Dendritic cell treated with granulocyte-macrophage colony-stimulating factor and Interleukin-4, amounts not matched to agents 40 ng/mL and 50 ng/mL, for 4 days (primary cell): Measurements from ENCODE around the gene TMC6.
A peak's percentile ranks its signal among the peaks of the same experiment; 100 is the strongest.
"Not testable (repeated sequence)": the region's sequence is repeated elsewhere in the genome, so short reads cannot be mapped to it uniquely, and the experiment has no call there.

Experiments used
- H3K27ac Mint-ChIP-seq: one replicate; pipeline ENCODE4 v1.8.0; 2022; ENCODE audit warnings: mild to moderate bottlenecking, mixed read lengths
- H3K27me3 Mint-ChIP-seq: one replicate; pipeline ENCODE4 v1.8.0; 2022; ENCODE audit warnings: mild to moderate bottlenecking, mixed read lengths
- H3K36me3 Mint-ChIP-seq: one replicate; pipeline ENCODE4 v1.8.0; 2022; ENCODE audit warnings: low read depth, mixed read lengths
- H3K4me1 Mint-ChIP-seq: one replicate; pipeline ENCODE4 v1.8.0; 2022; ENCODE audit warnings: low read depth, mixed read lengths
- H3K4me3 Mint-ChIP-seq: one replicate; pipeline ENCODE4 v1.8.0; 2022; ENCODE audit warnings: mild to moderate bottlenecking, moderate library complexity, mixed read lengths
- H3K9me3 Mint-ChIP-seq: one replicate; pipeline ENCODE4 v1.8.0; 2022; ENCODE audit warnings: mixed read lengths
- intact Hi-C: fragments of 100-400 bp; cut with micrococcal nuclease; formaldehyde crosslinking; loops from one replicate; pipeline ENCODE4 v1.15.0; 2022

Gene TMC6

DNA sequence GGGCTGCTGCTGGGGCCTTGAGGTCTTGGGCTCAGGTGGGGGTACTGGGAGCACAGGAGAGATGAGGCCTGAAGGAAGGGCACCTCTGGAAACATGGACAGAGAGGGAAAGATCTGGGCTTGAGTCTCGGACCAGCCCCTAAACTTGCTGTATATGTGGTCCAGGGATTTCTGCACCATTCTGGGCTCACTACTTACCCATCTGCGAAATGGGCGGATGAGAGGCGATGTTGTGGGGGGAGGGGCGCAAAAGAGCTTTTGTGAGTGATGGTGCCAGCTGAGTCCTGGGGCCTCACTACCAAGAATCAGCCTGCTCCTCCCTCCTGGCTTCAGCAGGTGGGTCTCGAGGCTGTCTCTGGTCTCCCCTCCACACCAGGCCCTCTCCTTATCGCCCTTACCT is 17.9 kb upstream of the TMC6 start:
- Mint-ChIP-seq H3K36me3 (peaks cover 14% of the 10 kb centered on the region), H3K27ac (peak overlapping the region; percentile 70), H3K4me3 (no peak overlapping the region), H3K4me1 (peaks cover 70% of the 10 kb centered on the region), H3K27me3 (peaks cover 4% of the 10 kb centered on the region), H3K9me3 (no peaks in the 10 kb centered on the region)
- intact Hi-C loops, result no loop called here

GRCh38 chr17:78144736-78145641 is 16.4 kb upstream of the TMC6 start:
- H3K9me3 Mint-ChIP-seq, result no peaks in the 10 kb centered on the region
- intact Hi-C loops, result loop anchor here (1.0 kb wide), 1 partner anchor 29 kb away; no protein-coding TSS in a partner anchor
- H3K27ac Mint-ChIP-seq, result peak overlapping the region; percentile 89
- peak overlapping the region; percentile 65 for H3K4me3 Mint-ChIP-seq
- H3K36me3 Mint-ChIP-seq, result peaks cover 16% of the 10 kb centered on the region
- peaks cover 4% of the 10 kb centered on the region for H3K27me3 Mint-ChIP-seq
- peaks cover 84% of the 10 kb centered on the region for H3K4me1 Mint-ChIP-seq

DNA sequence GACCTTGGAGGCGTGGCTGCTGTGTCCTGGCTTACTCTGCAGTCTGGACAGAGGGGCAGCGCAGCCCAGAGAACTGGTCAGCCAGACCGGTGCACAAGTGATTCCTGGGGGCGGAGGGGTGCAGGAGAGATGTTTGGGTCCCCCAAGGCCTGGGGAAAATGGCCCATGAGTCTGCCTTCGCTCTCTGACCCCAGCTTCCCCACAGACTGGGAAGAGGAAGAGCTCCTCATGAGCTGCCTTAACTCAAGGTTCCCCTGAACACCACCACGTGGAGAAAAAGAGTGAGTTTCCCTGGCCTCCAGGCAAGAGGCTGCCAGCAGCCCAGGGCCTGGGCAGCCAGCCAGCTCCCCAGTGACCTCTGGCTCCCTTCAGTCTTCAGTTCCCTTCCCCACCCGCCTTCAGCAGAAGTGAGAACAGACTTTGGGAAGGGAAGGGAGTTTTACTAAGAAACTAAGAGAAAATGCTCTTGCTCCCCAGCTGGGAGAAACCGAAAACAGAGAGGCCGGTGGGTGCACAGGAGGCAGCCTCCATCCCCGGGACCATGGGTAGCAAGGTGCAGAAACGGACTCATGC is 15.7 kb upstream of the TMC6 start:
- Mint-ChIP-seq H3K4me1 (peaks cover 91% of the 10 kb centered on the region), H3K36me3 (peaks cover 18% of the 10 kb centered on the region), H3K9me3 (no peaks in the 10 kb centered on the region), H3K4me3 (peak overlapping the region; percentile 65), H3K27me3 (peaks cover 4% of the 10 kb centered on the region), H3K27ac (peak overlapping the region; percentile 89)
- intact Hi-C loops, result loop anchor here (1.0 kb wide), 1 partner anchor 30 kb away; no protein-coding TSS in a partner anchor

- peaks cover 26% of the 10 kb centered on the region for H3K36me3 Mint-ChIP-seq
- peaks cover 95% of the 10 kb centered on the region for H3K4me1 Mint-ChIP-seq
- H3K4me3 Mint-ChIP-seq, result peak overlapping the region; percentile 17
- peak overlapping the region; percentile 89 for H3K27ac Mint-ChIP-seq
- peaks cover under 1% of the 10 kb centered on the region for H3K27me3 Mint-ChIP-seq
- intact Hi-C loops, result loop anchor here (1.0 kb wide), 1 partner anchor 31 kb away; no protein-coding TSS in a partner anchor
- no peaks in the 10 kb centered on the region for H3K9me3 Mint-ChIP-seq
Measured at GRCh38 chr17:78143214-78144146, 14.9 kb upstream of the TMC6 start.

GRCh38 chr17:78142119-78142861 is 13.7 kb upstream of the TMC6 start:
- Mint-ChIP-seq H3K36me3 (peaks cover 32% of the 10 kb centered on the region), H3K27ac (peak overlapping the region; percentile 89), H3K4me3 (peak overlapping the region; percentile 39), H3K4me1 (peaks cover 98% of the 10 kb centered on the region), H3K27me3 (no peaks in the 10 kb centered on the region), H3K9me3 (no peaks in the 10 kb centered on the region)
- intact Hi-C loops, result no loop called here

- Mint-ChIP-seq H3K27me3 (no peaks in the 10 kb centered on the region), H3K4me1 (peaks cover 98% of the 10 kb centered on the region), H3K9me3 (no peaks in the 10 kb centered on the region), H3K36me3 (peaks cover 39% of the 10 kb centered on the region), H3K27ac (peak overlapping the region; percentile 88), H3K4me3 (peak overlapping the region; percentile 6)
- intact Hi-C loops, result no loop called here
Measured at GRCh38 chr17:78141437-78142118, 13.0 kb upstream of the TMC6 start.

GRCh38 chr17:78140169-78141051 is 11.9 kb upstream of the TMC6 start:
- Mint-ChIP-seq H3K27me3 (no peaks in the 10 kb centered on the region), H3K27ac (peak overlapping the region; percentile 88), H3K36me3 (peaks cover 51% of the 10 kb centered on the region), H3K9me3 (no peaks in the 10 kb centered on the region), H3K4me3 (peak overlapping the region; percentile 61), H3K4me1 (peaks cover 96% of the 10 kb centered on the region)
- intact Hi-C loops, result no loop called here

GRCh38 chr17:78139861-78140168 is 11.3 kb upstream of the TMC6 start:
- H3K27me3 Mint-ChIP-seq, H3K9me3 Mint-ChIP-seq, intact Hi-C loops: not testable (repeated sequence)
- Mint-ChIP-seq H3K4me3 (peak overlapping the region; percentile 60), H3K27ac (peak overlapping the region; percentile 88), H3K4me1 (peaks cover 92% of the 10 kb centered on the region), H3K36me3 (peaks cover 57% of the 10 kb centered on the region)

DNA sequence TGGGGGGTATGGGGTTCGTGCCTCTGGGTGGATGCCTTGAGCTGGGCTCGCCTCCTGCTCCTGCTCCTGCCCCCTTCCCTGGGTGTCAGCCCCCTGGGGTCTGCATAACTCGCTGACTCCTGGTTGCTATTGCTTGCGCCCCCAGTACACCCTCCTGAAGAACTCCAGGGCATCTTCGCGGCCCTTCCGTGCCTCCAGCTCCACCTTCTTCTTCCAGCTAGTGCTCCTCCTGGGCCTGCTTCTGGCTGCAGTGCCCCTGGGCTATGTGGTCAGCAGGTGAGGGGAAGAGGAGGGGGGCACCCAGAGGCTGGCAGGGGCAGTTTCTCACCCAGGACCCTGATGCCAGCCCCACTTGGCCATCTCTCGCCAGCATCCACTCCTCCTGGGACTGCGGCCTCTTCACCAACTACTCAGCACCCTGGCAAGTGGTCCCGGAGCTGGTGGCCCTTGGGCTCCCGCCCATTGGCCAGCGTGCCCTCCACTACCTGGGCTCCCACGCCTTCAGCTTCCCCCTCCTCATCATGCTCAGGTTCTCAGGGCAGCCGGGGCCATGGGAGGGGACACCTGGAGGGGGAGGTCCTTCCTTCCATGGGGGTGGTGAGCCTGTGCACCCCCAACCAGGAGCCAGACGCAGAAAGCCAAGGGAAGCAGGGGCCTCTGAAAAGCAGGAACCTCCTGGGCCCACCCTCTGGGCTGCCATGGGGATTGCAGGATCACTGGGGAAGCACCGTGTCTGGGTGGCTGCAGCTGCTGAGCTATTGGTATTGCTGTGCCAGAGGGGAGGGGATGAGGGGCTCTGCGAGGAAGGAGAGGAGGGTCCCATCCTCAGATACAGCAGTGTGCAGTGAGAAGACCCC is 9.9 kb upstream of the TMC6 start:
- H3K4me3 Mint-ChIP-seq, result peak overlapping the region; percentile 4
- intact Hi-C loops, result no loop called here

DNA sequence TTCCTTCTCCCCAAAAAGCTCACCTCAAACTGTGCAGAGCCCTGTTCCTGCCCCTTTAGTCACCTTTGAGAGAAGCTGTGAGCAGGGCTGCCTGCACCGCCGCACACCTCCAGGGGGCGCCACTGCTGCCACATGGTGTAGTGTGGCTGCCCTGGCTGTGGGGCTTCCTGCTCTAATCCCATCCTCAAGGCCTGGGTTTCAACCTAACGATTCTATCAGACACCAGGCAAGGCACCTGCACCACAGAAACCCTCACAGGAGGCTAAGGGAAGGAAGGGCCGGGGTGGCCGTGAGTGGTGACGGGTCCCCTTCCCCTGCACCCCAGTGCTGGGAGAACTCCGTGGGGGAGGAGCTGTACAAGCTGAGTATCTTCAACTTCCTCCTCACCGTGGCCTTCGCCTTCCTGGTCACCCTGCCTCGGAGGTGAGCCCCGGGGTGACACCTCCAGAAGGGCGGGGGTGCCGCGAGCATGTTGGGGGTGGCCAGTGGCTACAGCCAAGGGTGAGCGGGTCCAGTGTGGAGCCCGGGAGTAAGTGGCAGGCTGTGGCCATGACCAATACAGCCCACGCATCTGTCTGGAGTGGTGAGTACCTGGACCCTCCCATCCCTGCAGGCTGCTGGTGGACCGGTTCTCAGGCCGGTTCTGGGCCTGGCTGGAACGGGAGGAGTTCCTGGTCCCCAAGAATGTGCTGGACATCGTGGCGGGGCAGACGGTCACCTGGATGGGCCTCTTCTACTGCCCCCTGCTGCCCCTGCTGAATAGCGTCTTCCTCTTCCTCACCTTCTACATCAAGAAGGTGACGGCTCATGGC is 9.0 kb upstream of the TMC6 start:
- Mint-ChIP-seq H3K4me1 (peaks cover 89% of the 10 kb centered on the region), H3K4me3 (no peak overlapping the region), H3K27me3 (no peaks in the 10 kb centered on the region), H3K9me3 (no peaks in the 10 kb centered on the region), H3K27ac (peak overlapping the region; percentile 51), H3K36me3 (peaks cover 75% of the 10 kb centered on the region)
- intact Hi-C loops, result no loop called here

More for the DNA sequence above, 9.9 kb upstream of the TMC6 start:
- Mint-ChIP-seq H3K4me1 (peaks cover 89% of the 10 kb centered on the region), H3K9me3 (no peaks in the 10 kb centered on the region), H3K27me3 (no peaks in the 10 kb centered on the region), H3K27ac (peak overlapping the region; percentile 88), H3K36me3 (peaks cover 70% of the 10 kb centered on the region)
